Breast epithelium (tissue), 4 donors: ENCODE data around the gene SEC11A. TPM values are rescaled to one million over a fixed set of nuclear protein-coding genes. Genes with fewer than 3 reads are reported as not detected.
A peak's percentile ranks its signal among the peaks of the same experiment; 100 is the strongest.

Experiments
- DNase-seq, 2 donors: peaks; one replicate each; pipeline ENCODE4 v3.0.0-alpha.2; 2019; ENCODE audit warnings: low spot score in 2 of 2
- H3K27ac ChIP-seq, 2 donors: fragments of 200-600 bp; sonication (generic) in 1 of 2; one replicate each; pipeline ENCODE4 v1.5.1; 2016 to 2019; ENCODE audit warnings: mild to moderate bottlenecking in 1 of 2
- H3K27me3 ChIP-seq, 2 donors: fragments of 200-600 bp; sonication (generic) in 1 of 2; one replicate each; pipeline versions ENCODE4 v1.5.1 to v1.6.0; 2017 to 2019; ENCODE audit warnings: control low read depth in 1 of 2, mild to moderate bottlenecking in 1 of 2
- H3K36me3 ChIP-seq: fragments of 200-600 bp; one replicate; pipeline ENCODE4 v1.5.1; 2019
- H3K4me1 ChIP-seq, 2 donors: fragments of 200-600 bp; sonication (generic); one replicate each; pipeline ENCODE4 v1.5.1; 2016 to 2019; ENCODE audit warnings: control low read depth in 1 of 2
- H3K4me3 ChIP-seq, 3 donors: fragments of 200-600 bp; sonication (generic); 1 replicate in 2 of 3; 2 replicates in 1 of 3; pipeline ENCODE4 v1.5.1; 2016 to 2019; ENCODE audit warnings: mild to moderate bottlenecking in 3 of 3, moderate library complexity in 2 of 3
- H3K9me3 ChIP-seq, 2 donors: fragments of 200-600 bp; sonication (generic) in 1 of 2; one replicate each; pipeline ENCODE4 v1.5.1; 2016 to 2019; ENCODE audit warnings: control low read depth in 1 of 2
- POLR2A ChIP-seq: fragments of 450-650 bp; IDR thresholded peaks from one replicate; pipeline ENCODE4 v1.6.1; 2016; ENCODE audit warnings: antibody characterized with exemption, mild to moderate bottlenecking, moderate library complexity
- POLR2AphosphoS5 ChIP-seq, 3 donors: sonication (generic); formaldehyde crosslinking; IDR thresholded peaks; one replicate each; pipeline ENCODE4 v1.6.1; 2017; ENCODE audit warnings: antibody characterized with exemption in 3 of 3
- intact Hi-C: fragments of 100-400 bp; cut with DNase I; formaldehyde crosslinking; loops from one replicate; pipeline ENCODE4 v1.15.1; 2023; ENCODE audit warnings: low total_unique reads
- total RNA-seq, 3 donors: library from RNA; depleted of rRNA; stranded (reverse); fragments of >200 nt; gene quantifications; one replicate each; pipeline ENCODE4 v1.1.0, GENCODE V29; 2016
- TF ChIP-seq, protein P1 (sequence below), 3 donors: fragments of 450-650 bp; IDR thresholded peaks; one replicate each; pipeline ENCODE4 v1.5.1; 2016 to 2017; ENCODE audit warnings: antibody characterized with exemption in 3 of 3, mild to moderate bottlenecking in 3 of 3, moderate library complexity in 3 of 3

SEC11A gene
- total RNA-seq, 3 donors from 2014 or later = 121 to 188 (median 122) TPM

DNA sequence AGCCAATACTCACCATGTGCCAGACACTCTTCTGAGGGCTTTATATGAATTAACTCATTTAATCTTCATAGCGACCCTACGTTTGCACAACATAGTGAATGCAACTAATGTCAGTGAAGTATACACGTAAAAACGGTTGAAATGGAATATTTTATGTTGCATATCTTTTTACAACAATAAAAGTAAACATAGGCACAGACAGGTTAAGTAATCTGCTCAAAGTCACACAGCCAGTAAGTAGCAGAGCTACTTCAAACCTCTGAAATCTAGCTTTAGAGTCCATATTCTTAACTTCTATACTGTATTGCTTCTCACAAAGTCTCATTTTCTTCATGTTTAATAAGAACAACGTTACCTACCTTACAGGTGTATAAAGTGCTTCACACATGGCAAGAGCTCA lies 1.6 kb downstream of the SEC11A start:
- no peaks in the 10 kb centered on the region for H3K27me3 ChIP-seq
- H3K27ac ChIP-seq = no peak overlapping the region
- H3K36me3 ChIP-seq = no peaks in the 10 kb centered on the region
- TF ChIP-seq, protein P1, sequence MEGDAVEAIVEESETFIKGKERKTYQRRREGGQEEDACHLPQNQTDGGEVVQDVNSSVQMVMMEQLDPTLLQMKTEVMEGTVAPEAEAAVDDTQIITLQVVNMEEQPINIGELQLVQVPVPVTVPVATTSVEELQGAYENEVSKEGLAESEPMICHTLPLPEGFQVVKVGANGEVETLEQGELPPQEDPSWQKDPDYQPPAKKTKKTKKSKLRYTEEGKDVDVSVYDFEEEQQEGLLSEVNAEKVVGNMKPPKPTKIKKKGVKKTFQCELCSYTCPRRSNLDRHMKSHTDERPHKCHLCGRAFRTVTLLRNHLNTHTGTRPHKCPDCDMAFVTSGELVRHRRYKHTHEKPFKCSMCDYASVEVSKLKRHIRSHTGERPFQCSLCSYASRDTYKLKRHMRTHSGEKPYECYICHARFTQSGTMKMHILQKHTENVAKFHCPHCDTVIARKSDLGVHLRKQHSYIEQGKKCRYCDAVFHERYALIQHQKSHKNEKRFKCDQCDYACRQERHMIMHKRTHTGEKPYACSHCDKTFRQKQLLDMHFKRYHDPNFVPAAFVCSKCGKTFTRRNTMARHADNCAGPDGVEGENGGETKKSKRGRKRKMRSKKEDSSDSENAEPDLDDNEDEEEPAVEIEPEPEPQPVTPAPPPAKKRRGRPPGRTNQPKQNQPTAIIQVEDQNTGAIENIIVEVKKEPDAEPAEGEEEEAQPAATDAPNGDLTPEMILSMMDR (IDR thresholded peaks at IDR 0.05) = no peak
- TF ChIP-seq POLR2AphosphoS5 (IDR thresholded peaks at IDR 0.05) = no peak
- TF ChIP-seq POLR2A = no peak
- H3K4me3 ChIP-seq = peak overlapping the region; percentile 79 to 88 (median 83)
- H3K4me1 ChIP-seq = peaks cover 0 to 12% of the 10 kb centered on the region in 2 donors
- intact Hi-C loops = no loop called here
- no peak for DNase-seq
- no peaks in the 10 kb centered on the region for H3K9me3 ChIP-seq

DNA sequence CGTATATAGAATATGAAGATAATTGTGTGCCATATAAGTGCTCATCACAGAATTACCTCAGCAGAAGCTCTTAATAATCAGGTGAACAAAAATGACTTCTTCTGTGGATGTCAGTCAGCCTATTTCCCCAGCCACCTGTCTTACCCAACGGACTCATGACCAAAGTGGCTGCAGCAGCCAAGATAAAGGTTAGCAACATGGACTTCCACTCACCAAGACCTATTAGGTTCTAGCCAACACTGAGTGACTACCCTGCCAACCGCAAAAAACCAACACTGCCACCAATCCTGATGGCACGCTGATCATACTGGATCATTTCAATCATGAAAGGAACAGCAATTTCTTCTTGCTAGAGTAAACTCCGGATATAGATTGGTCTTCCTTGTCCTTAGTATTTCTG lies 12.1 kb downstream of the SEC11A start:
- no peak overlapping the region for H3K4me3 ChIP-seq
- no peak for DNase-seq
- H3K36me3 ChIP-seq = no peaks in the 10 kb centered on the region
- H3K9me3 ChIP-seq = no peaks in the 10 kb centered on the region
- intact Hi-C loops = no loop called here
- TF ChIP-seq POLR2A = no peak
- TF ChIP-seq POLR2AphosphoS5 (IDR thresholded peaks at IDR 0.05) = no peak
- TF ChIP-seq, protein P1 (IDR thresholded peaks at IDR 0.05) = no peak
- H3K4me1 ChIP-seq = no peaks in the 10 kb centered on the region
- no peak overlapping the region for H3K27ac ChIP-seq
- H3K27me3 ChIP-seq = no peaks in the 10 kb centered on the region

DNA sequence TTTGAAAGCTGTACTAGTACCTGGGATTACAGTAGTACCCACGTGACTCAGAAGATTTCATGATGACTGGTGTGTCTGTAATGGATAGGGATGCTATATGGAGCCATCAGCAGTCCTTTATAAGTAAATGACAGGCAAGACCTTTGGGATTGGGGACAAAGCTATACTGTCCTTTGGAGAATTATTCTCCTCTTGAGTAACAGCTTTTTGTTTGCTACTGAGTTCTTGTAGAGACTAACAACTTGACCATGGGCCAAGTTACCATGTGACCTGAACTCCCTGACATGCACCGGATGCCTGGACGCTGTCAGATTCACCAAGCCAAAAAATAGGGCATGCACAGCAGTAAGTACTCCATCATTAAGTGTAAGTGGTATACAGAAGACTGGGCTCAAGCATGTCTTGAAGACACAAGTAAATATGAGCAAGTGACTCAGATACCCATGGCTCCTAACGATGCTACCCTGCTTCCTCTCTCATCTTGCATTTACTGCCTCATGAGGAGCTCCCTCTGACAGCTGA lies 12.9 kb downstream of the SEC11A start:
- intact Hi-C loops = no loop called here
- Histone ChIP-seq H3K36me3 (no peaks in the 10 kb centered on the region), H3K4me3 (no peak overlapping the region), H3K9me3 (no peaks in the 10 kb centered on the region), H3K27me3 (no peaks in the 10 kb centered on the region), H3K4me1 (no peaks in the 10 kb centered on the region), H3K27ac (peak overlapping the region in 1 of 2 donors; percentile 19)
- TF ChIP-seq POLR2AphosphoS5 (IDR thresholded peaks at IDR 0.05) (no peak), POLR2A (no peak)
- TF ChIP-seq, protein P1 (IDR thresholded peaks at IDR 0.05) = no peak
- DNase-seq = peak in 1 of 2 donors; percentile 35

DNA sequence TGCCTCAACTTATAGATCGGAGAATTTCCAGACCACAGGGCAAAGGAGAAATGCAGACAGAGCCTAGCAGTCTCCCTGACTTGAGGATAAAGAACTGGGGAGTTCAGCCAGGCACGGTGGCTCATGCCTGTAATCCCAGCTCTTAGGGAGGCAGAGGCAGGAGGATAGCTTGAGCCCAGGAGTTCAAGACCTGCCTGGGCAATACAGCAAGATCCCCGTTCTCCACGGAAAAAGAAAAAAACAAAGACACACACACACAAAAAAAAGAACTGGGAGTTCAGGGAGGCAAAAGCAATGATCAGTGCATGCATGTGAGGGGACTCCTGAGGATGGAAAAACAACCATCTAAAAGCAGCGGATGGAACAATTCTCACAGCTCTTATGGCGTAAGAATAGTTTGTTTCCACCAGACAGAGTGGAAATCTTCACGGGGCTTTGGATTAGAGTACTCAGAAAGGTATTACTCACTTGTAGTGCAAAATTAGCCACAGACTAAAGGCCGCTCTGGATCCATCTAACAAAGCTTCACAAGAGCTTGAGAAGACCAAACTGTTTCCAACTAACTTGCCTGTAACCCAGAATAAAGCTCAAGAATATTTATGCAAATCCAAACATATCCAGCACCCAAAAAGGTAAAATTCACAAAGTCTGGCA lies 16.3 kb downstream of the SEC11A start:
- H3K27ac ChIP-seq = no peak overlapping the region
- H3K27me3 ChIP-seq = no peaks in the 10 kb centered on the region
- no peak overlapping the region for H3K4me3 ChIP-seq
- peaks cover 0 to 5% of the 10 kb centered on the region in 2 donors for H3K4me1 ChIP-seq
- no peak for TF ChIP-seq POLR2A
- TF ChIP-seq, protein P1 (IDR thresholded peaks at IDR 0.05) = no peak
- no peaks in the 10 kb centered on the region for H3K36me3 ChIP-seq
- intact Hi-C loops = no loop called here
- no peaks in the 10 kb centered on the region for H3K9me3 ChIP-seq
- DNase-seq = no peak

DNA sequence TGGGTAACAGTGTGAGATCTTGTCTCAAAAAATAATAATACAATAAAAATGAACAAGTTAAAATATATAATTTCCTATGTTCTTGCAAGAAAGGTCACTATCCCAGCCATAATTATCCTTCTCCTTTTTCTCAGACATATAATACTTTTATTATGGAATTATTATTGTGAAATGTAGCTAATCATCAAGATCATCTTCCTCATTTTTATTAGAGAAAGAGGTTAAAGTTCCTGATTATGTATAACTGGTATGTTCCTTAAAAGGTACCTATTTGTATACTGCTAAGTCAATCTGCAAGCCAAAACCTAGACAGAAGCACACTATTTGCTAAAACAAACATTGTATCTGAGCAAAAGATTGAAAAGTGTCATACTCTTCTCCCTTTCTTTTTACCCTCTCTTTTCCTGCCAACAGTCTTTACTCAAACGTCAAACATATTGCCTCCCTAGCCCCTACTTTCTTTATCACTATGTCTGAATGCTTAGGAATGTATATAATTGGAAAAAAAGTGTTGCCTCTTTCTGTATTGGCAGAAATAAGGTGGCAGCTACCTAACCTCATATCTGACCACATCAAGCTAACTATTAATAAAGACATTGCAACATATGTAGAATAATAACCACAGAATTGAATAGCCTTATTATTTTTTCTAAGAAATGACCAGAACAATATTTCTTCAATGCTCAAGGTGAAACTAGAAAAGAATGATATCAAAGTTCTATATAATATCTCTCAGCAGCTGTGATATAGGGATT lies 18.5 kb downstream of the SEC11A start:
- intact Hi-C loops = no loop called here
- peaks cover 0 to 5% of the 10 kb centered on the region in 2 donors for H3K4me1 ChIP-seq
- TF ChIP-seq POLR2A (no peak), POLR2AphosphoS5 (IDR thresholded peaks at IDR 0.05) (no peak)
- TF ChIP-seq, protein P1 (IDR thresholded peaks at IDR 0.05) = no peak
- no peaks in the 10 kb centered on the region for H3K9me3 ChIP-seq
- H3K36me3 ChIP-seq = no peaks in the 10 kb centered on the region
- H3K27me3 ChIP-seq = no peaks in the 10 kb centered on the region
- H3K4me3 ChIP-seq = no peak overlapping the region
- DNase-seq = no peak
- H3K27ac ChIP-seq = no peak overlapping the region
